Upper lobe of left lung (tissue), 4 donors: ENCODE measurements around the gene BIVM.

Source experiments
- EP300 ChIP-seq, 4 donors: sonication (generic); formaldehyde crosslinking; IDR thresholded peaks; one replicate each; pipeline ENCODE4 v1.5.1; 2017; ENCODE audit warnings: antibody characterized with exemption in 4 of 4, control low read depth in 2 of 4
- POLR2A ChIP-seq, 4 donors: fragments of 450-650 bp; IDR thresholded peaks; one replicate each; pipeline ENCODE4 v1.5.1; 2016 to 2017; ENCODE audit warnings: antibody characterized with exemption in 4 of 4, mild to moderate bottlenecking in 2 of 4
- POLR2AphosphoS5 ChIP-seq, 2 donors: sonication (generic); formaldehyde crosslinking; IDR thresholded peaks; one replicate each; pipeline ENCODE4 v1.5.1; 2017; ENCODE audit warnings: antibody characterized with exemption in 2 of 2
- TF ChIP-seq, protein P1 (sequence below), 6 experiments: fragments of 450-650 bp in 4 of 6; fragments of 200-600 bp in 2 of 6; sonication (generic) in 2 of 6; IDR thresholded peaks; one replicate each; pipeline ENCODE4 v1.5.1; 2016 to 2019; ENCODE audit warnings: antibody characterized with exemption in 6 of 6

GRCh38 chr13:102845289-102845629, 46.3 kb downstream of the BIVM start:
- no peak for TF ChIP-seq POLR2A (IDR thresholded peaks at IDR 0.05)
- TF ChIP-seq POLR2AphosphoS5 (IDR thresholded peaks at IDR 0.05) = no peak
- TF ChIP-seq, protein P1, sequence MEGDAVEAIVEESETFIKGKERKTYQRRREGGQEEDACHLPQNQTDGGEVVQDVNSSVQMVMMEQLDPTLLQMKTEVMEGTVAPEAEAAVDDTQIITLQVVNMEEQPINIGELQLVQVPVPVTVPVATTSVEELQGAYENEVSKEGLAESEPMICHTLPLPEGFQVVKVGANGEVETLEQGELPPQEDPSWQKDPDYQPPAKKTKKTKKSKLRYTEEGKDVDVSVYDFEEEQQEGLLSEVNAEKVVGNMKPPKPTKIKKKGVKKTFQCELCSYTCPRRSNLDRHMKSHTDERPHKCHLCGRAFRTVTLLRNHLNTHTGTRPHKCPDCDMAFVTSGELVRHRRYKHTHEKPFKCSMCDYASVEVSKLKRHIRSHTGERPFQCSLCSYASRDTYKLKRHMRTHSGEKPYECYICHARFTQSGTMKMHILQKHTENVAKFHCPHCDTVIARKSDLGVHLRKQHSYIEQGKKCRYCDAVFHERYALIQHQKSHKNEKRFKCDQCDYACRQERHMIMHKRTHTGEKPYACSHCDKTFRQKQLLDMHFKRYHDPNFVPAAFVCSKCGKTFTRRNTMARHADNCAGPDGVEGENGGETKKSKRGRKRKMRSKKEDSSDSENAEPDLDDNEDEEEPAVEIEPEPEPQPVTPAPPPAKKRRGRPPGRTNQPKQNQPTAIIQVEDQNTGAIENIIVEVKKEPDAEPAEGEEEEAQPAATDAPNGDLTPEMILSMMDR (IDR thresholded peaks at IDR 0.05) = no peak
- TF ChIP-seq EP300 (IDR thresholded peaks at IDR 0.05) = no peak
